DND-41 (cell line): ENCODE data around the gene YEATS4.

Experiments
- ATAC-seq: fragments of 200-7000 bp; cut with Tn5 transposase; 3 replicates; pipeline ENCODE4 v1.9.1; 2021; ENCODE audit warnings: low read depth; ENCODE audit not compliant: insufficient read depth
- DNase-seq: peaks from one replicate; pipeline ENCODE4 v3.0.0-alpha.2; 2020
- H2AFZ ChIP-seq: 2 replicates; pipeline ENCODE4 v1.6.0; 2012; ENCODE audit warnings: low read depth, low read length
- H3K27ac ChIP-seq: 2 replicates; pipeline ENCODE4 v1.5.1; 2012; ENCODE audit warnings: low read length, inconsistent platforms
- H3K27me3 ChIP-seq: fragments of 200-600 bp; sonication (generic); 2 replicates; pipeline ENCODE4 v1.6.0; 2012; ENCODE audit warnings: low read length, mild to moderate bottlenecking, inconsistent platforms; ENCODE audit not compliant: insufficient read depth, poor library complexity
- H3K36me3 ChIP-seq: 2 replicates; pipeline ENCODE4 v1.5.1; 2012; ENCODE audit warnings: low read length, inconsistent platforms; ENCODE audit not compliant: insufficient read depth
- H3K4me1 ChIP-seq: 2 replicates; pipeline ENCODE4 v1.5.1; 2012; ENCODE audit warnings: mild to moderate bottlenecking, low read length; ENCODE audit not compliant: insufficient read depth
- H3K4me2 ChIP-seq: 2 replicates; pipeline ENCODE4 v1.6.0; 2012; ENCODE audit warnings: mild to moderate bottlenecking, moderate library complexity, low read length, inconsistent platforms; ENCODE audit not compliant: insufficient read depth
- H3K4me3 ChIP-seq, 2 experiments: fragments of 200-600 bp in 1 of 2; shearing (Covaris generic) in 1 of 2; 2 replicates each; pipeline ENCODE4 v1.5.1; 2012 to 2016; ENCODE audit warnings: inconsistent platforms in 2 of 2, low read length in 2 of 2, mild to moderate bottlenecking in 2 of 2, low read depth in 1 of 2, moderate library complexity in 1 of 2
- H3K79me2 ChIP-seq: 2 replicates; pipeline ENCODE4 v1.6.0; 2012; ENCODE audit warnings: low read length, inconsistent platforms; ENCODE audit not compliant: insufficient read depth
- H3K9ac ChIP-seq: 2 replicates; pipeline ENCODE4 v1.6.0; 2012; ENCODE audit warnings: low read depth, mild to moderate bottlenecking, inconsistent platforms, low read length, moderate library complexity
- H3K9me3 ChIP-seq: 2 replicates; pipeline ENCODE4 v1.5.1; 2012; ENCODE audit warnings: low read length, moderate library complexity, mild to moderate bottlenecking, inconsistent platforms; ENCODE audit not compliant: insufficient read depth, severe bottlenecking
- H4K20me1 ChIP-seq: 2 replicates; pipeline ENCODE4 v1.6.0; 2012; ENCODE audit warnings: low read length; ENCODE audit not compliant: insufficient read depth
- CTCF ChIP-seq: IDR thresholded peaks from 2 replicates; pipeline ENCODE4 v1.5.1; 2012; ENCODE audit warnings: borderline replicate concordance, low read length, moderate library complexity, mild to moderate bottlenecking; ENCODE audit not compliant: poor library complexity, severe bottlenecking; ENCODE audit errors: extremely low read depth
- EZH2 ChIP-seq: IDR thresholded peaks from 3 replicates; pipeline ENCODE4 v1.6.1; 2012; ENCODE audit warnings: borderline replicate concordance, low read depth, mild to moderate bottlenecking, moderate library complexity, low read length, inconsistent platforms; ENCODE audit not compliant: severe bottlenecking

The YEATS4 gene

DNA sequence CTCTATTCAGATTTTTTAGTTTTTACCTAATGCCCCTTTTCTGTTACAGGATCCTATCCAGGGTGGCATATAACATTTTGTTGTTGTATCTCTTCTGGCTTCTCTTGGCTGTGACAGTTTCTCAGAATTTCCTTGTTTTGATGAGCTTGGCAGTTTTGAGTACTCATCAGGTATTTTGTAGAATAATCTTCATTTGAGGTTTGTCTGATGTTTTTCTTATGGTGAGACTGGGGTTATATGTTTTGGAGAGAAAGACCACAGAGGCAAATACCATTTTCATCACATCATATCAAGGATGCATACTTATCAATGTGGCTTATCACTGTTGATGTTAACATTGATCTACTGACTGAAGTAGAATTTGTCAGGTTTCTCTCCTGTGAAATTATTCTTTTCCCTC is 25.4 kb upstream of the YEATS4 start:
- H3K9me3 ChIP-seq = no peaks in the 10 kb centered on the region
- ATAC-seq (no peak), DNase-seq (no peak)
- peaks cover 16% of the 10 kb centered on the region for H3K4me1 ChIP-seq
- no peak overlapping the region for H3K9ac ChIP-seq
- H2AFZ ChIP-seq = no peak overlapping the region
- H3K27me3 ChIP-seq = peaks cover 6% of the 10 kb centered on the region
- H3K79me2 ChIP-seq = no peaks in the 10 kb centered on the region
- no peak overlapping the region for H3K4me2 ChIP-seq
- TF ChIP-seq EZH2 (no peak), CTCF (no peak)
- H3K36me3 ChIP-seq = no peaks in the 10 kb centered on the region
- H3K27ac ChIP-seq = no peak overlapping the region
- H4K20me1 ChIP-seq = no peaks in the 10 kb centered on the region
- H3K4me3 ChIP-seq = no peak overlapping the region

GRCh38 chr12:69337311-69338090 is 22.0 kb upstream of the YEATS4 start:
- Histone ChIP-seq H3K79me2 (no peaks in the 10 kb centered on the region), H3K9ac (no peak overlapping the region), H3K27ac (no peak overlapping the region), H2AFZ (no peak overlapping the region), H3K4me3 (no peak overlapping the region), H3K4me2 (no peak overlapping the region), H3K4me1 (no peaks in the 10 kb centered on the region), H3K9me3 (no peaks in the 10 kb centered on the region), H3K27me3 (peaks cover 7% of the 10 kb centered on the region), H4K20me1 (no peaks in the 10 kb centered on the region), H3K36me3 (no peaks in the 10 kb centered on the region)
- no peak for ATAC-seq
- TF ChIP-seq EZH2 (no peak), CTCF (no peak)
- DNase-seq = no peak

GRCh38 chr12:69338120-69338859 is 21.3 kb upstream of the YEATS4 start:
- H3K4me1 ChIP-seq = no peaks in the 10 kb centered on the region
- H4K20me1 ChIP-seq = no peaks in the 10 kb centered on the region
- H3K9me3 ChIP-seq = no peaks in the 10 kb centered on the region
- no peak overlapping the region for H3K27ac ChIP-seq
- H2AFZ ChIP-seq = no peak overlapping the region
- no peak overlapping the region for H3K9ac ChIP-seq
- no peak overlapping the region for H3K4me3 ChIP-seq
- H3K79me2 ChIP-seq = no peaks in the 10 kb centered on the region
- peaks cover 7% of the 10 kb centered on the region for H3K27me3 ChIP-seq
- H3K4me2 ChIP-seq = no peak overlapping the region
- ATAC-seq (no peak), DNase-seq (no peak)
- TF ChIP-seq EZH2 = no peak
- TF ChIP-seq CTCF = no peak
- H3K36me3 ChIP-seq = no peaks in the 10 kb centered on the region
